OCI-LY7 (cell line): ENCODE data around the gene MRAP. TPM values are rescaled to one million over a fixed set of nuclear protein-coding genes. Genes with fewer than 3 reads are reported as not detected.

Experiments
- BruUV-seq: library from RNA; stranded (reverse); fragments of 400-500 nt; replicated peaks from 2 replicates; lab custom pipeline; 2021; lab: Mats Ljungman, UMichigan
- CTCF ChIA-PET: fragments of 300-600 bp; sonication (Branson Sonifier 250); formaldehyde crosslinking; loops from one replicate; lab custom pipeline; 2022; ENCODE audit warnings: antibody characterized with exemption; ENCODE audit not compliant: unreplicated experiment; lab: Charles Lee
- POLR2A ChIA-PET: fragments of 300-600 bp; sonication (Branson Sonifier 250); formaldehyde crosslinking; loops from one replicate; lab custom pipeline; 2022; ENCODE audit warnings: antibody characterized with exemption; lab: Charles Lee
- DNase-seq: peaks from one replicate; pipeline ENCODE4 v3.0.0-alpha.2; 2015; ENCODE audit warnings: low spot score
- H2AFZ ChIP-seq: fragments of 200-600 bp; sonication (generic), shearing (Covaris generic); 2 replicates; pipeline ENCODE4 v1.6.1; 2014; ENCODE audit warnings: mild to moderate bottlenecking, antibody characterized with exemption, low read length, moderate library complexity
- H3K27ac ChIP-seq: fragments of 200-600 bp; sonication (generic); 2 replicates; pipeline ENCODE4 v1.5.1; 2014; ENCODE audit warnings: mixed run types, low read depth, mild to moderate bottlenecking, moderate library complexity, low read length, inconsistent platforms; ENCODE audit not compliant: poor library complexity, severe bottlenecking
- H3K36me3 ChIP-seq: fragments of 200-600 bp; sonication (generic); 2 replicates; pipeline ENCODE4 v1.6.1; 2014; ENCODE audit warnings: mild to moderate bottlenecking, antibody characterized with exemption, low read length, moderate library complexity, mixed read lengths; ENCODE audit not compliant: insufficient read depth
- H3K4me1 ChIP-seq: fragments of 200-600 bp; sonication (generic); 2 replicates; pipeline ENCODE4 v1.5.1; 2014; ENCODE audit warnings: mild to moderate bottlenecking, low read length; ENCODE audit not compliant: insufficient read depth, poor library complexity, severe bottlenecking
- H3K4me2 ChIP-seq: fragments of 200-600 bp; sonication (generic); 2 replicates; pipeline ENCODE4 v1.6.1; 2014; ENCODE audit warnings: mild to moderate bottlenecking, low read length
- H3K4me3 ChIP-seq: fragments of 200-600 bp; sonication (generic); 2 replicates; pipeline ENCODE4 v1.5.1; 2014; ENCODE audit warnings: mild to moderate bottlenecking, low read depth, low read length; ENCODE audit not compliant: poor library complexity, severe bottlenecking
- H3K79me2 ChIP-seq: fragments of 200-600 bp; sonication (generic); 2 replicates; pipeline ENCODE4 v1.6.1; 2016; ENCODE audit warnings: low read depth, mild to moderate bottlenecking, low read length, moderate library complexity, mixed read lengths; ENCODE audit not compliant: insufficient read depth
- H3K9me2 ChIP-seq: fragments of 200-600 bp; sonication (generic); 2 replicates; pipeline ENCODE4 v1.6.1; 2016; ENCODE audit warnings: mild to moderate bottlenecking, low read length, mixed read lengths; ENCODE audit not compliant: insufficient read depth
- H3K9me3 ChIP-seq: fragments of 200-600 bp; sonication (generic); 2 replicates; pipeline ENCODE4 v1.6.1; 2014; ENCODE audit warnings: mild to moderate bottlenecking, mixed run types, low read length, mixed read lengths
- H4K20me1 ChIP-seq: fragments of 200-600 bp; sonication (generic); 2 replicates; pipeline ENCODE4 v1.6.1; 2014; ENCODE audit warnings: mild to moderate bottlenecking, antibody characterized with exemption, low read length, moderate library complexity, mixed read lengths; ENCODE audit not compliant: insufficient read depth
- CTCF ChIP-seq: fragments of 200-600 bp; sonication (generic); conservative IDR thresholded peaks from 2 replicates; pipeline ENCODE4 v1.5.1; 2014; ENCODE audit warnings: mild to moderate bottlenecking, antibody characterized with exemption, low read length, moderate library complexity, mixed read lengths
- EZH2phosphoT487 ChIP-seq: fragments of 200-600 bp; sonication (generic); IDR thresholded peaks from 2 replicates; pipeline ENCODE4 v1.6.1; 2018; ENCODE audit warnings: low read depth, borderline replicate concordance, mild to moderate bottlenecking, mixed run types, antibody characterized with exemption, low read length, moderate library complexity, mixed read lengths
- intact Hi-C: fragments of 100-400 bp; cut with micrococcal nuclease; formaldehyde crosslinking; loops from one replicate; pipeline ENCODE4 v1.10.0; 2022; ENCODE audit not compliant: unreplicated experiment
- total RNA-seq, 2 experiments: library from RNA; depleted of rRNA in 1 of 2; stranded (reverse); fragments of >200 nt in 1 of 2; shearing (Covaris generic) in 1 of 2; gene quantifications; 2 replicates each; pipeline ENCODE4 v1.2.3, GENCODE V29; 2014 to 2022

MRAP gene
- total RNA-seq, 2 experiments from 2014 or later: not detected

- H3K36me3 ChIP-seq: peaks cover 72% of the 10 kb centered on the region
- no peaks in the 10 kb centered on the region for H4K20me1 ChIP-seq
- intact Hi-C loops: no loop called here
- H3K9me2 ChIP-seq: no peaks in the 10 kb centered on the region
- DNase-seq: no peak
- no peak overlapping the region for H3K4me2 ChIP-seq
- H3K9me3 ChIP-seq: no peaks in the 10 kb centered on the region
- no peak for TF ChIP-seq CTCF
- no peak overlapping the region for H3K27ac ChIP-seq
- no peaks in the 10 kb centered on the region for H3K79me2 ChIP-seq
- no peaks in the 10 kb centered on the region for H3K4me1 ChIP-seq
- H3K4me3 ChIP-seq: no peak overlapping the region
- no peak overlapping the region for H2AFZ ChIP-seq
- ChIA-PET CTCF (no interaction called here), POLR2A (interaction anchor here (0.9 kb wide), 1 partner anchor 16 kb away, joined by 3 read pairs; no protein-coding TSS in a partner anchor)
- no TSS peak for BruUV-seq
Observed at GRCh38 chr21:32311621-32312020, 13.0 kb downstream of the MRAP start.

- Histone ChIP-seq H3K4me1 (no peaks in the 10 kb centered on the region), H3K36me3 (peaks cover 74% of the 10 kb centered on the region), H3K4me3 (no peak overlapping the region), H3K79me2 (no peaks in the 10 kb centered on the region), H4K20me1 (no peaks in the 10 kb centered on the region), H3K9me3 (no peaks in the 10 kb centered on the region), H3K9me2 (no peaks in the 10 kb centered on the region), H3K4me2 (no peak overlapping the region), H3K27ac (no peak overlapping the region), H2AFZ (no peak overlapping the region)
- ChIA-PET CTCF (no interaction called here), POLR2A (interaction anchor here (0.9 kb wide), 1 partner anchor 15 kb away, joined by 3 read pairs; no protein-coding TSS in a partner anchor)
- TF ChIP-seq EZH2phosphoT487 (no peak), CTCF (no peak)
- intact Hi-C loops: no loop called here
- BruUV-seq: no TSS peak
- no peak for DNase-seq
Observed at GRCh38 chr21:32312326-32312725, 13.7 kb downstream of the MRAP start.

GRCh38 chr21:32312976-32313375, 14.3 kb downstream of the MRAP start:
- intact Hi-C loops: no loop called here
- ChIA-PET POLR2A (interaction anchor here (0.7 kb wide), 1 partner anchor 621 kb away, joined by 3 read pairs; no protein-coding TSS in a partner anchor), CTCF (no interaction called here)
- Histone ChIP-seq H3K79me2 (no peaks in the 10 kb centered on the region), H3K9me2 (no peaks in the 10 kb centered on the region), H3K4me1 (no peaks in the 10 kb centered on the region), H3K4me2 (no peak overlapping the region), H3K9me3 (no peaks in the 10 kb centered on the region), H3K27ac (no peak overlapping the region), H2AFZ (no peak overlapping the region), H3K4me3 (no peak overlapping the region), H4K20me1 (no peaks in the 10 kb centered on the region), H3K36me3 (peaks cover 76% of the 10 kb centered on the region)
- TF ChIP-seq EZH2phosphoT487: no peak
- TF ChIP-seq CTCF: no peak
- no peak for DNase-seq
- BruUV-seq: no TSS peak
